ENCODE measurements around the gene SMIM32. TPM values are rescaled to one million over a fixed set of nuclear protein-coding genes. Genes with fewer than 3 reads are reported as not detected.

SMIM32 gene
- polyA plus RNA-seq, 1 donor from 2014 or later = 3.6 TPM

DNA sequence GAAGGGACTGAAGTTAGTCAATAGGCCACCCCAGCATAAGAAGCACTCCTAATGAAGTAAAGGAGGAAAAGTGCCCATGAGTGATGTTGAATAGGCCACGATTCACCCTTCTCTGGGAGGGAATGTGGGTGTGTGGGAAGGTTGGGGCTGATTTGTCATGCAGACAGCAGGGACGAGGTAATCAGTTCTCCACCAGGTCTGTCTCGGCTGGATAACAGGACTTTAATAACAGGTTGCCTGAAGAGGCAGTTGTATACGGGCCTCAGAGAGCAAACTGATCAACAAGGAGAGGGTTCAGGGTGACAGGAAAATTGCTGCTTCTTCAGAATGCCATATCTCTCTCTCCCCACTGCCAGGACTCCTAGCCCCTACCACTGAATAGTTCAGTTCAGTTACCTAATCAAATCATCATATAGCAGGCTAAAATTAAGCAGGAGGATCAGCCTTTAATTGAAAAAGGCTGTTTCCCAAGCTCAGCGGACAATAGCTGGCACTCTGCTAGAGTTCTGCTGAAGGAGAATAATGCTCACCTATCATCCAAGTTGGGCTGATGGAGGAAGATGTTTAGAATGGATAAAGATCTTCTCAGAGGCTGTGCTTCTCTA is 43.6 kb upstream of the SMIM32 start:
- TF ChIP-seq MXI1 (conservative IDR thresholded peaks at IDR 0.05; ENCODE audit: poor library complexity, severe bottlenecking) (no peak), POLR2AphosphoS5 (IDR thresholded peaks at IDR 0.05) (peak; percentile 83), RAD21 (conservative IDR thresholded peaks at IDR 0.05) (no peak), EP300 (conservative IDR thresholded peaks at IDR 0.05; ENCODE audit: poor library complexity, severe bottlenecking) (peak; percentile 55)

DNA sequence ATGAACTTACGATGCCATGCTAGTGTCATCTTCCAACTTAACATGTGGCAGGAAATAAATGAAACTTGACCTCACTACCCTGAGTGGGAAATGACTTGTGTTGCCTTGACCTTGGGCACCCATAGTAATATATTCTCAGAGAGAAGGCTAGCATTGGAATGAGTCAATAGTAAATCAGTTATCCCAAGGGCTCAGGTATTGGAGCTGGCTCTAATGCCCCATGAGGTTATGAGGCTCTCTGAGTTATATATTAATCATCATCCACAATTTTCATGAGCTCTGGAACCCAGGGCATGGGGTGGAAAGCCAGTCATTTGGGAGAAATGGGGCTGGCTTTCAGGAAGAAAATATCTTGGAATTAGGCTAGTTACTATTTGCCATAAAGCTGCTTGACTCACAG is 42.4 kb upstream of the SMIM32 start:
- Histone ChIP-seq H3K27ac (ENCODE audit: low read length) (no peak overlapping the region), H3K4me2 (ENCODE audit: low read length) (no peak overlapping the region), H3K27me3 (ENCODE audit: insufficient read depth, low read depth, low read length) (no peaks in the 10 kb centered on the region), H3K9ac (ENCODE audit: low read length) (no peak overlapping the region), H3K9me2 (ENCODE audit: insufficient read depth, low read length) (no peaks in the 10 kb centered on the region), H4K20me1 (ENCODE audit: insufficient read depth) (no peaks in the 10 kb centered on the region), H2AFZ (ENCODE audit: low read depth, low read length) (no peak overlapping the region), H3K36me3 (ENCODE audit: insufficient read depth, low read length) (no peaks in the 10 kb centered on the region), H3K4me3 (ENCODE audit: low read length) (no peak overlapping the region), H3K9me3 (ENCODE audit: low read length) (no peaks in the 10 kb centered on the region), H3K79me2 (replicated peaks; ENCODE audit: insufficient read depth, low read length) (no peaks in the 10 kb centered on the region), H3F3A (ENCODE audit: insufficient read depth, low read length, poor library complexity, severe bottlenecking) (no peaks in the 10 kb centered on the region)
- TF ChIP-seq MXI1 (conservative IDR thresholded peaks at IDR 0.05; ENCODE audit: poor library complexity, severe bottlenecking) (no peak), REST (IDR thresholded peaks at IDR 0.05; ENCODE audit: borderline replicate concordance) (no peak), EZH2 (IDR thresholded peaks at IDR 0.05; ENCODE audit: borderline replicate concordance, insufficient read depth, low read length, poor library complexity, severe bottlenecking) (no peak), POLR2AphosphoS5 (IDR thresholded peaks at IDR 0.05) (no peak), EP300 (conservative IDR thresholded peaks at IDR 0.05; ENCODE audit: poor library complexity, severe bottlenecking) (no peak), RAD21 (conservative IDR thresholded peaks at IDR 0.05) (no peak)
- TF ChIP-seq, protein P1, sequence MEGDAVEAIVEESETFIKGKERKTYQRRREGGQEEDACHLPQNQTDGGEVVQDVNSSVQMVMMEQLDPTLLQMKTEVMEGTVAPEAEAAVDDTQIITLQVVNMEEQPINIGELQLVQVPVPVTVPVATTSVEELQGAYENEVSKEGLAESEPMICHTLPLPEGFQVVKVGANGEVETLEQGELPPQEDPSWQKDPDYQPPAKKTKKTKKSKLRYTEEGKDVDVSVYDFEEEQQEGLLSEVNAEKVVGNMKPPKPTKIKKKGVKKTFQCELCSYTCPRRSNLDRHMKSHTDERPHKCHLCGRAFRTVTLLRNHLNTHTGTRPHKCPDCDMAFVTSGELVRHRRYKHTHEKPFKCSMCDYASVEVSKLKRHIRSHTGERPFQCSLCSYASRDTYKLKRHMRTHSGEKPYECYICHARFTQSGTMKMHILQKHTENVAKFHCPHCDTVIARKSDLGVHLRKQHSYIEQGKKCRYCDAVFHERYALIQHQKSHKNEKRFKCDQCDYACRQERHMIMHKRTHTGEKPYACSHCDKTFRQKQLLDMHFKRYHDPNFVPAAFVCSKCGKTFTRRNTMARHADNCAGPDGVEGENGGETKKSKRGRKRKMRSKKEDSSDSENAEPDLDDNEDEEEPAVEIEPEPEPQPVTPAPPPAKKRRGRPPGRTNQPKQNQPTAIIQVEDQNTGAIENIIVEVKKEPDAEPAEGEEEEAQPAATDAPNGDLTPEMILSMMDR (IDR thresholded peaks at IDR 0.05; ENCODE audit: poor library complexity, severe bottlenecking) = no peak

More for the DNA sequence above, 43.6 kb upstream of the SMIM32 start:
- Histone ChIP-seq H3K9me3 (ENCODE audit: low read length) (no peaks in the 10 kb centered on the region), H3K36me3 (ENCODE audit: insufficient read depth, low read length) (no peaks in the 10 kb centered on the region), H3K27ac (ENCODE audit: low read length) (no peak overlapping the region), H2AFZ (ENCODE audit: low read depth, low read length) (no peak overlapping the region), H3K9ac (ENCODE audit: low read length) (no peak overlapping the region), H3K9me2 (ENCODE audit: insufficient read depth, low read length) (no peaks in the 10 kb centered on the region), H4K20me1 (ENCODE audit: insufficient read depth) (no peaks in the 10 kb centered on the region), H3K4me2 (ENCODE audit: low read length) (peak overlapping the region; percentile 24), H3F3A (ENCODE audit: insufficient read depth, low read length, poor library complexity, severe bottlenecking) (no peaks in the 10 kb centered on the region), H3K79me2 (replicated peaks; ENCODE audit: insufficient read depth, low read length) (no peaks in the 10 kb centered on the region), H3K4me3 (ENCODE audit: low read length) (no peak overlapping the region), H3K27me3 (ENCODE audit: insufficient read depth, low read depth, low read length) (no peaks in the 10 kb centered on the region)

DNA sequence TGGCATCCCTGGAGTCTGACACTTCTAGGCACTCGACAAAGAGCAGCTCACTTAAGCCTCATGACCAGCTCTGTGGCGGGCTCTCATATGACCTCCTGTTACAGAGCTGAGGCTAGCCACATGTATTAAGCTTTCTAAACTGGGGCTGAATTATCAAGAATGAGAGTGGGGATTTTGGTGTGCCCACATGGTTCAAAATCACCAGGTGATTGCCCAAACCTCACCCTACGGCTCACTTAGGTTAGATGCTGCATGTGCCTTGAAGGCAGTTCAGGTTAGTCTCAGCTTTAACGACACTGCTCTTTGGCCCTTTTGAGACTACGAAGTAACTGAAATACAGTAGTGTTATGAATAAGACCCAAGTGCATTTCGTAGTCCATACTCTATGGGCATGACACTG is 39.4 kb upstream of the SMIM32 start:
- no peaks in the 10 kb centered on the region for H4K20me1 ChIP-seq (ENCODE audit: insufficient read depth)
- H3K27ac ChIP-seq (ENCODE audit: low read length) = no peak overlapping the region
- no peak overlapping the region for H3K9ac ChIP-seq (ENCODE audit: low read length)
- H3K79me2 ChIP-seq (replicated peaks; ENCODE audit: insufficient read depth, low read length) = no peaks in the 10 kb centered on the region
- H3K4me3 ChIP-seq (ENCODE audit: low read length) = no peak overlapping the region
- no peaks in the 10 kb centered on the region for H3F3A ChIP-seq (ENCODE audit: insufficient read depth, low read length, poor library complexity, severe bottlenecking)
- H3K9me3 ChIP-seq (ENCODE audit: low read length) = no peaks in the 10 kb centered on the region
- no peak overlapping the region for H2AFZ ChIP-seq (ENCODE audit: low read depth, low read length)
- H3K27me3 ChIP-seq (ENCODE audit: insufficient read depth, low read depth, low read length) = no peaks in the 10 kb centered on the region
- H3K9me2 ChIP-seq (ENCODE audit: insufficient read depth, low read length) = no peaks in the 10 kb centered on the region
- TF ChIP-seq TAF1 (IDR thresholded peaks at IDR 0.05; ENCODE audit: low read depth) (no peak), EP300 (conservative IDR thresholded peaks at IDR 0.05; ENCODE audit: poor library complexity, severe bottlenecking) (no peak), RAD21 (conservative IDR thresholded peaks at IDR 0.05) (no peak), EZH2 (IDR thresholded peaks at IDR 0.05; ENCODE audit: borderline replicate concordance, insufficient read depth, low read length, poor library complexity, severe bottlenecking) (no peak), POLR2AphosphoS5 (IDR thresholded peaks at IDR 0.05) (no peak), MXI1 (conservative IDR thresholded peaks at IDR 0.05; ENCODE audit: poor library complexity, severe bottlenecking) (no peak), SMC3 (conservative IDR thresholded peaks at IDR 0.05; ENCODE audit: poor library complexity) (no peak), REST (IDR thresholded peaks at IDR 0.05; ENCODE audit: borderline replicate concordance) (no peak)
- TF ChIP-seq, protein P1 (IDR thresholded peaks at IDR 0.05; ENCODE audit: poor library complexity, severe bottlenecking) = no peak
- no peak overlapping the region for H3K4me2 ChIP-seq (ENCODE audit: low read length)
- no peaks in the 10 kb centered on the region for H3K36me3 ChIP-seq (ENCODE audit: insufficient read depth, low read length)
